ENCODE results near the gene DYRK1A.

DYRK1A gene

GRCh38 chr21:37335053-37335452 is 31.5 kb upstream of the DYRK1A start:
- DNase-seq: no peak
- Histone ChIP-seq H3K27me3 (replicated peaks) (no peaks in the 10 kb centered on the region), H3K27ac (no peak overlapping the region), H3K36me3 (replicated peaks) (no peaks in the 10 kb centered on the region), H3K4me3 (ENCODE audit: low read depth, low read length) (no peak overlapping the region)
- in situ Hi-C loops (cut with HindIII; ENCODE audit: low pct_ligation_motif_present, low sequenced_read_pairs): no loop called here
- TF ChIP-seq CTCF (IDR thresholded peaks at IDR 0.05; ENCODE audit: low read depth, low read length, missing control alignments): no peak

DNA sequence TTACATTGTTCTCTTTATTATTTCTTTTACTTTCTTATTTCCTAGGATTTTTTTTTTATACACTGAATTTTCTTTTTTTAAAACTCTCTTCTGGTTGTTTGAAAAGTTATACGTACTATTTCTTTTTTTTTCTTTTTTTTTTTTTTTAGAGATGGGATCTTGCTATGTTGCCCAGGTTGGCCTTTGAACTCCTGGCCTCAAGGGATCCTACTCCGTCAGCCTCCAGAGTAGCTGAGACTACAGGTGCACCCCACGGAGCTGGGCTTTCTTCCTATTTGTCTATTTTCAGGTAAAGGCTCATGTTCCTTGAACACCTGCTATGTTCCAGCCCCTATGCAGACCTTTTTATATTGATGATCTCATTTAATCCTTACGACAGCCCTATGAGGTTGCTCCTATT is 29.4 kb upstream of the DYRK1A start:
- Histone ChIP-seq H3K27me3 (replicated peaks) (no peaks in the 10 kb centered on the region), H3K36me3 (replicated peaks) (no peaks in the 10 kb centered on the region), H3K27ac (no peak overlapping the region), H3K4me3 (ENCODE audit: low read depth, low read length) (no peak overlapping the region)
- in situ Hi-C loops (cut with HindIII; ENCODE audit: low pct_ligation_motif_present, low sequenced_read_pairs): no loop called here
- no peak for DNase-seq
- TF ChIP-seq CTCF (IDR thresholded peaks at IDR 0.05; ENCODE audit: low read depth, low read length, missing control alignments): no peak

GRCh38 chr21:37337831-37338230 is 28.7 kb upstream of the DYRK1A start:
- Histone ChIP-seq H3K36me3 (replicated peaks) (no peaks in the 10 kb centered on the region), H3K27me3 (replicated peaks) (no peaks in the 10 kb centered on the region), H3K4me3 (ENCODE audit: low read depth, low read length) (no peak overlapping the region), H3K27ac (peak overlapping the region; percentile 85)
- no peak for TF ChIP-seq CTCF (IDR thresholded peaks at IDR 0.05; ENCODE audit: low read depth, low read length, missing control alignments)
- in situ Hi-C loops (cut with HindIII; ENCODE audit: low pct_ligation_motif_present, low sequenced_read_pairs): no loop called here
- no peak for DNase-seq

GRCh38 chr21:37338671-37339551 is 27.7 kb upstream of the DYRK1A start:
- in situ Hi-C loops (cut with HindIII; ENCODE audit: low pct_ligation_motif_present, low sequenced_read_pairs): no loop called here
- peak; percentile 93 for DNase-seq
- Histone ChIP-seq H3K27ac (peak overlapping the region; percentile 85), H3K4me3 (ENCODE audit: low read depth, low read length) (peak overlapping the region; percentile 21), H3K36me3 (replicated peaks) (no peaks in the 10 kb centered on the region), H3K27me3 (replicated peaks) (no peaks in the 10 kb centered on the region)
- TF ChIP-seq CTCF (IDR thresholded peaks at IDR 0.05; ENCODE audit: low read depth, low read length, missing control alignments): no peak

DNA sequence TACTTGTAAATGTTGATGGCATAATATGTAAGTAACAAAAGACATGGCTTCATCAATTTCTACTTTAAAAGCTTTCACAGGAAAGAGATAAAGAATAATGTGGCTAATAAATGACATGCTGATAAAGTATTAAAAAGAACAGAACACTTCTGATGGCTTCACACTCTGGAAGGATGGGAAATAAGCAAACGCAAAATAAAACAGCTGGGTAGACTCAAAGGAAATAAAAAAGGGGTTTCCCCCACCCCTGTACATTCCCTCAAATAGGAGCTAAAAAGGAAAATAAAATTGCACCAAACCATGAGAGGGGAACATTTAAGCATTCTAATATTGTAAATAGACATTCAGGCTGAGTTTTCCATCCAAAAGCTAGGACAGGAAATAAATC is 27.0 kb upstream of the DYRK1A start:
- no peak for TF ChIP-seq CTCF (IDR thresholded peaks at IDR 0.05; ENCODE audit: low read depth, low read length, missing control alignments)
- H3K27me3 ChIP-seq (replicated peaks): no peaks in the 10 kb centered on the region
- peak overlapping the region; percentile 85 for H3K27ac ChIP-seq
- H3K4me3 ChIP-seq (ENCODE audit: low read depth, low read length): no peak overlapping the region
- no peak for DNase-seq
- in situ Hi-C loops (cut with HindIII; ENCODE audit: low pct_ligation_motif_present, low sequenced_read_pairs): no loop called here
- no peaks in the 10 kb centered on the region for H3K36me3 ChIP-seq (replicated peaks)

Measured in brain microvascular endothelial cell (primary cell).